ENCODE data around the gene KRT20.
A peak's percentile ranks its signal among the peaks of the same experiment; 100 is the strongest.
"Not testable (repeated sequence)": the region's sequence is repeated elsewhere in the genome, so short reads cannot be mapped to it uniquely, and the experiment has no call there.

The KRT20 gene, protein sequence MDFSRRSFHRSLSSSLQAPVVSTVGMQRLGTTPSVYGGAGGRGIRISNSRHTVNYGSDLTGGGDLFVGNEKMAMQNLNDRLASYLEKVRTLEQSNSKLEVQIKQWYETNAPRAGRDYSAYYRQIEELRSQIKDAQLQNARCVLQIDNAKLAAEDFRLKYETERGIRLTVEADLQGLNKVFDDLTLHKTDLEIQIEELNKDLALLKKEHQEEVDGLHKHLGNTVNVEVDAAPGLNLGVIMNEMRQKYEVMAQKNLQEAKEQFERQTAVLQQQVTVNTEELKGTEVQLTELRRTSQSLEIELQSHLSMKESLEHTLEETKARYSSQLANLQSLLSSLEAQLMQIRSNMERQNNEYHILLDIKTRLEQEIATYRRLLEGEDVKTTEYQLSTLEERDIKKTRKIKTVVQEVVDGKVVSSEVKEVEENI

DNA sequence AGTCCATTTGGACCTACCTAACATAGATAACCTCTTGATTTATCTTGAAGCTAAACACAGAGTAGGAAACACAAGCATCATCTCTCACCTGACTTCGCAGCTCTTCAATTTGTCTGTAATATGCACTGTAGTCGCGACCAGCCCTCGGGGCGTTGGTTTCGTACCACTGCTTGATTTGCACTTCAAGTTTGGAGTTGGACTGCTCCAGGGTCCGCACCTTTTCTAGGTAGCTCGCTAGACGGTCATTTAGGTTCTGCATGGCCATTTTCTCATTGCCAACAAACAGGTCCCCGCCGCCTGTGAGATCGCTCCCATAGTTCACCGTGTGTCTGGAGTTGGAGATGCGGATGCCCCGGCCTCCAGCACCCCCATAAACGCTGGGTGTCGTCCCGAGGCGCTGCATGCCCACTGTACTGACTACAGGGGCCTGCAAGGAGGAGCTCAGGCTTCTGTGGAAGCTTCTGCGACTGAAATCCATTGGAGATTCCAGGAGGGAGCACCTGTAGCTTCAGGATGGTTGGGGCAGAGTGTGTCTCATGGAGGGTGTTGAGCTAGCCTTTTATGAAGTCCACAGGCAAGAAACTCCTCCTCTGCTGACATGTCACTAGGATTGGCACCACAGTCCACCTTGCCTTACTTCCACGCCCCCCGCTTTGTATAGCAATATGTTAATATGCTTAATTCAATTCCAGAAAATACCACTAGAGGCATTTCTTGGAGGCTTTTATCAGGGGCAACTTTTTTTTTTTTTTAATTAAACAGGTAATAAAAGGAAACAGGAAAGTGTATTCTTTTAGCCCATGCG is at the start of gene KRT20:
TSS of gene KRT20 (minus strand) at position 535 of the 805 bp plus-strand sequence. CDS start at position 478, 57 bp downstream.
- DNase-seq = no peak

GRCh38 chr17:40932608-40933007 is 47.6 kb upstream of the KRT20 start:
- peak; percentile 83 for DNase-seq

GRCh38 chr17:40931311-40931710 is 46.3 kb upstream of the KRT20 start:
- DNase-seq = no peak

- no peak for DNase-seq
Observed at GRCh38 chr17:40926341-40926740, 41.3 kb upstream of the KRT20 start.

- DNase-seq = no peak
Observed at GRCh38 chr17:40922239-40922638, 37.2 kb upstream of the KRT20 start.

- DNase-seq = no peak
Observed at GRCh38 chr17:40921026-40921425, 36.0 kb upstream of the KRT20 start.

DNA sequence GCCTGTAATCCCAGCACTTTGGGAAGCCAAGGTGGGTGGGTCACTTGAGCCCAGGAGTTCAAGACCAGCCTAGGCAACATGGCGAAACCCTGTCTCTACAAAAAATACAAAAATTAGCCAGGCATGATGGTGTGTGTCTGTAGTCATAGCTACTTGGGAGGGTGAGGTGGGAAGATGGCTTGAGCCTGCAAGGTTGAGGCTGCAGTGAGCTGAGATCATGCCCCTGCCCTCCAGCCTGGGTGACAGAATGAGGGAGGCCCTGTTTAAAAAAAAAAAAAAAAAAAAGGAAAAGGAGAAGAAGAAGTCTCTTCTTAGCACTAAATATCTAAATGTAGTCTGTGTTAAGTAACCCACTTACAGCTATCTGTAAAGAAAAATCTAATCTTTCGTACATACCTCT is 32.1 kb upstream of the KRT20 start:
- DNase-seq = not testable (repeated sequence)

DNA sequence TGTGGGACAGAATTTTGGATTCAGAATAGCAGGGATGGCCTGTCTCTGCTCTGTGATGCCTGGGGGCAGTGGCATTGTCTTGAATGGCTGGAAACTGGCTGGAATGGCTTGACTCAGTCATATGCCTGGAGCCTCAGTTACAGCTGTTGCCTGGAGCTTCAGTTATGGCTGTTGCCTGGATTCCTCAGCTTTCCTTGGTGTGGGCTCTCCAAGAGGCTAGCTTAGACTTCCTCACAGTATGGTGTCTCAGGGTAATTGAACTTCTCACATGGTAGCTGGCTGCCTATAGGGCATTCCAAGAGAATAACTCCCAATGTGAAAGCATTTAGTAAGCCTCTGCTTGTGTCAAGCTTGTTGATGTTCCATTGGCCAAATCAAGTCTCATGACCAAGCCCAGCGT is 31.3 kb upstream of the KRT20 start:
- DNase-seq = no peak

DNA sequence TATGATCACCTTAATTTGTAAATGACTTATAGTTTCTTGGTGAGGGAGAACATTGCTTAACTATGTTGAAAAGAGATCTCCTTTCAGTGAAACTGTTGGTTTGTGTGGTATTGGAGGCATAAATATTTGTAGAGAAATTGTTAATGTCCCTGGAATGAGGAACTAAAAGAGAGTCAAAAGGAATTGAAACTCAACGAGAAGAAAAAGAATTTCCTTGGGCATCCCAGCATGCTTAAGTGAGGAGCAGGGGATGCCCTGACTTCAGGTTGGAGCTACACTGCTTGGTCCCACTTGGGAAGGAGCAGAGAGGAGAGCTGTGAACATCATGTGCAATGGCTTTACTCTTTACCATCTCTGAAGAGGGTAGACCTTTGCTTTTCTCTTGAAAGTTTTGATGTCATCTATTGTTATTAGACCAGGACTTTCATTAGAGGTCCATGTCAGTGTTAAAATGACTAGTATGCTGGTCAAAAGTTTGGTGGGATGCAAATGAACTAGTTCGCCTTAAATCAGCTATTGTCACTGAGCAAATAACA is 30.7 kb upstream of the KRT20 start:
- DNase-seq = no peak

- no peak for DNase-seq
Observed at GRCh38 chr17:40915199-40915661, 30.2 kb upstream of the KRT20 start.

DNA sequence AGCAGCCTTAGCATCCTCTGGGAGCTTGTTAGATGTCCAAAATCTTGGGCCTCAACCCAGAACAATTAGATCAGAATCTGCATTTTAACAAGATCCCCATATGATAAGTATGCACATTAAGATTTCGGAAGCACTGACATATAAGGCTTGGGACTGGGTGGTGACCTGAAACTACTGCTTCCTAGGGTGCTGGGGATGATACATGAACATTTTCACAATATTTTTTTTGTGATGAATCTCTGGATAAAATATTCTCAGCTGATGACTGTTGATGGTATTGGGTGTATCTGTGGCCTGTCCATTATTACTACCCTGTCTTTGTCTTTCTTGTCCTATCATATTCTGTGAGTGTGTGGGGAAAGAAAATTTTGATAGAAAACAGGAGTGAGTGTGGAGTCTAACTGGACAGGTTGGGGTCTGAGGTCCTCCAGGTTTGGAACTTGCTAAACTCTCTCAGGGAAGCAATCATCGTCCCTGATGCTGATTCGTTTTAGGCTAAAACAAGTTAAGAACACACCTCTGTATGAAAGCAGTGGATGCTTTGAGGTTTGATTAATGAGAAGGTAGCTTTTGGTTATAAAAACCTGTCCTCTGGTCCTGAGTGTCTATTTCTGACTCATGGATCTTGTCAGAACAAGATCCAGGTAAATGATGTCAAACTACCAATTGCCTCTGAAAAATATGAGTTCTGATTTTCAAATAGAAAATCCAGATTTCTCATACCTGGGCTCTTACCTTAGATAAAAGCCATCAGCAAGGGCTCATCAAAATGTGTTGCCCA is 29.2 kb upstream of the KRT20 start:
- no peak for DNase-seq

- DNase-seq = no peak
Observed at GRCh38 chr17:40912486-40913210, 27.6 kb upstream of the KRT20 start.

DNA sequence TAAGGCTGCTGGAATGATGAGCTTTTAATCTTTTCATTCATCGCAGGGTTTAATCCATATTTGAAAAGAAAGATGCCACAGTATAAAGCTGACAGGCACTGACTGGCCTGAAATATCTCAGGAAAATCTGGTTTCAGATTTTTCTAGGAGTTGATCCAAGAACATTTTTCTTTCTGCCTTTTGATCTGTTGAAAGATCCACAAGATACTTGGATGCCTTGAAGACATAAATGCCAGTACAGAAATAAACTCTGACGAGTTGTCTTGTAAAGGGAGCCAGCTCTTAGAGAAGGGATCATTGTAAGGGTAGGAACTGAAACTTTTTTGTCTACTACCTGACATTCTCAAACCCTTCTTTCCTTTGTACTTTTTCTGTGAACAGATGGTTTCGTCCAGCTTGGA is 25.4 kb upstream of the KRT20 start:
- peak; percentile 62 for DNase-seq

GRCh38 chr17:40909755-40910154 is 24.7 kb upstream of the KRT20 start:
- peak; percentile 24 for DNase-seq

- DNase-seq = peak; percentile 94
Observed at GRCh38 chr17:40909351-40909750, 24.3 kb upstream of the KRT20 start.

- DNase-seq = no peak
Observed at GRCh38 chr17:40906613-40907012, 21.6 kb upstream of the KRT20 start.

GRCh38 chr17:40905370-40905769 is 20.3 kb upstream of the KRT20 start:
- DNase-seq = no peak

DNA sequence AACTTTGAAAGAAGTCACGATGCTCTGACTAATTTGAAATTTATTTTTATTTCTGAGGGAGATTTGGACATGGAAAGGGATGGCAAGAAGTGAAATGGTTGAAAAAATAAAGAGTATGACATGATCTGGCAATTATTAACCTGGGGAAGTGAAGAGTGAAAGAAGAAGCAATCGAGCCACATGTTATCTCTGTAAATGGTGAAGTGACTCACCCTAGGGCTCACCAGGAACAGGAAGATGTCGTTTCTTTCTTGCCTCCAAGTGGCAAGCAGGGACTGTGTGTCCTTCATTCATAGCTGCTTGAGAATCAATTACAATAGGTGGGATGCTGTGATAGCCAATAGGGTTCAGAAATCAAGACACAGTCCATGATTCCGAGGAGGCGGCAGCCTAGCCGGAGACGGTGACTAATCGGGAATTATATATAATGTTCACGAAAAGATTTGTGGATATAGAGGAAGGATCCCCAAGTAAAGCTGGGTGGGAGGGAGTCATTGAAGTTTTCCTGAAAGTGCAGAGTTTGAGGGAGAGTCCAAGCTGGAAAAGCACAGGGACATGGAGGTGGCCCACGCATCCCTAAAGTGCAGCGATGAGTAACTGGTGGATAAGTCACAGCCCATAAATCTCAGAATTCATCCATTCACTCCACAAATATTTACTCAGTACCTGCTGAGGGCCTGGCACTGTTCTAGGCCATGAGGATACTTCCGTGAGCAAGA is 18.2 kb upstream of the KRT20 start:
- no peak for DNase-seq

DNA sequence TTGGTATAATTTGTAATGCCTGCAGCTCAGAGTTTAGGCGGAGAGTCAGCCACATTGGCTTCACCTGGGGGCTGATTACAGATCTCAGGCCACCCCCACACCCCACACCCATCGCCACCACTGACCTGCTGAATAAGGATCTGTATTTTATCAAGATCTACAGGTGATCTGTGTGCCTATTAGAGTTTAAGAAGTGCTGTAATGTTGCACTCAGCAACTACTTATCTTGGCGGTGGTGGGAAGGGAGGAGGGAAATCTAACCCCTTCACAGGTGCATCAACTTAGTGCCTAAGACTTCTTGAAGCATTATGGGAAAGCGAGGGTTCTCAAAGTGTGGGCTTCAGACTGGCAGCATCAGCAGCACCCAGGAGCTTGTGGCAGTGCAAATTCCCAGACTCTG is 17.5 kb upstream of the KRT20 start:
- DNase-seq = no peak

DNA sequence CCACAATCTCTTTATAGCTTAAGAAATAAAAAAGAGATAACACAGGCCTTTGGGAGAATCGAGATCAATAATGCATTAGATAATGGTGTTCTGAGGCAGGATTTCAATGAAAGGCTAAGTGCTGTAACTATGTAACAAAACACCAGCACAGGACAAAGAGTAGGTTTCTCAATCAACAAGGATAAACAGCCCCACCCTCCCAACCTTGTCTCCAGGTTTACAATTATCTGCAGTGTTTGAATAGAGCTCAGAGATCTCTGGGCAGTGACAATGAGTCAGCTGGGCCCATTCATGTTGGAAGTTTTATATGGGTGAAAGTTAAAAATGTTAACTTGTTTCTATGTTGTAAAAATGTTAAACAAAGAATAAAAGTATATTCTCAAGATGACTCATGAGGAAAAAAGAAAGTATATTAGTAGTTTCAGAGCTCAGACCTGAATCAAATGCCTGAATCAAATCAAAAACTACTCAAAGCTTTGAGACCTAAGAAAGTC is 17.0 kb upstream of the KRT20 start:
- no peak for DNase-seq

DNA sequence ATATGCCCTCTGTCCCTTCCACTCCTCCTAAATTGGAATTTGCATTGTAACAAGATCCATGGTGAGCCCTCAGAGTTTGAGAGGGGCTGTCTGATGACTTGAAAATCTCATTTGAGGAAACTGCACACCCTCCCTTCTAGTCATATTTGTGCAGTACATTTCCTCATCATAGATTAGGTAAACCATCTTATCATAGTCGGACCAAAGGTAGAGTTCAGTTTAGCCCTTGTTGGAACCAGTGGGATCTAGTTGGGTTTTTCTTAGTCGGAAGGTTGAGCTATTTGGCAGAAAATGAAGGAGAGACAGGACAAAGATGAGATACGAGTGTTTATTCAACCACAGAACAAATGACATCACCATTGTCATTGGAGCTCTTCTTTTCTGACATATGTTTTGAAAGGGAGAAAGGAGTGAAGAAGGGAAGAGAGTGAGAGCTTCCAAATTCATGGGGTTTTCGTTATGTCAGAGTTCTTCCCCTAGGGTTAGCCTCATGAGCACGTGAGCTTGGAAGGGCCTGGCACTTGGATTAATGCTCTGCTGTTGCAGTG is 15.8 kb upstream of the KRT20 start:
- DNase-seq = no peak

Measured in eye (tissue), 1 donor.